ENCODE data around the gene RBM26. TPM values are rescaled to one million over a fixed set of nuclear protein-coding genes. Genes with fewer than 3 reads are reported as not detected.

The RBM26 gene
- total and polyA plus RNA-seq, 4 donors: 6.4 to 18.4 (median 12.3) TPM

- no peak for TF ChIP-seq FOXA1 (IDR thresholded peaks at IDR 0.05)
Measured at GRCh38 chr13:79393564-79394249, 12.3 kb downstream of the RBM26 start (continued).

- 81% methylated on average over 6 of the region's 6 CpGs for WGBS
- no peak overlapping the region for H3K27ac ChIP-seq (ENCODE audit: low read depth in 1 of 2, low read length in 2 of 2)
- no peak for DNase-seq (ENCODE audit: low spot score)
- H3K9me3 ChIP-seq (ENCODE audit: control insufficient read depth in 4 of 4, low read length in 3 of 4): peaks cover 0 to 2% (median under 1%) of the 10 kb centered on the region in 4 donors
- no peak for TF ChIP-seq TAF1 (conservative IDR thresholded peaks at IDR 0.05)
- TF ChIP-seq FOXA1 (IDR thresholded peaks at IDR 0.05): no peak
- no peak for TF ChIP-seq RAD21 (IDR thresholded peaks at IDR 0.05)
- TF ChIP-seq GABPA (IDR thresholded peaks at IDR 0.05 in 1 of 2, conservative IDR thresholded peaks at IDR 0.05 in 1 of 2): no peak
- TF ChIP-seq REST (IDR thresholded peaks at IDR 0.05): no peak
- no peak for TF ChIP-seq HNF4A (conservative IDR thresholded peaks at IDR 0.05)
- no peak for TF ChIP-seq HNF4G (IDR thresholded peaks at IDR 0.05)
- no peak for TF ChIP-seq CTCF (IDR thresholded peaks at IDR 0.05; ENCODE audit: low read depth, low read length, missing input control)
- no peak for TF ChIP-seq MAX (IDR thresholded peaks at IDR 0.05)
- no peak overlapping the region for H3K4me3 ChIP-seq (ENCODE audit: low read depth in 1 of 3, low read length in 3 of 3)
- no peak overlapping the region for H3K9ac ChIP-seq (ENCODE audit: low read depth in 1 of 2, low read length in 2 of 2)
- no peaks in the 10 kb centered on the region for H3K27me3 ChIP-seq (ENCODE audit: control insufficient read depth in 4 of 4, insufficient read depth in 4 of 4, low read length in 3 of 4)
- H3K4me1 ChIP-seq (ENCODE audit: control insufficient read depth in 4 of 4, insufficient read depth in 4 of 4, low read length in 3 of 4): peaks cover 2 to 16% (median 8%) of the 10 kb centered on the region in 4 donors
- peaks cover 0 to 2% (median 2%) of the 10 kb centered on the region in 4 donors for H3K36me3 ChIP-seq (ENCODE audit: control insufficient read depth in 4 of 4, insufficient read depth in 3 of 4, low read depth in 1 of 4, low read length in 3 of 4)
Measured at GRCh38 chr13:79392882-79393563, 13.0 kb downstream of the RBM26 start.

GRCh38 chr13:79389026-79389425 is 17.0 kb downstream of the RBM26 start:
- no peaks in the 10 kb centered on the region for H3K36me3 ChIP-seq (ENCODE audit: control insufficient read depth in 4 of 4, insufficient read depth in 3 of 4, low read depth in 1 of 4, low read length in 3 of 4)
- H3K27ac ChIP-seq (ENCODE audit: low read depth in 1 of 2, low read length in 2 of 2): no peak overlapping the region
- TF ChIP-seq MAX (IDR thresholded peaks at IDR 0.05): no peak
- TF ChIP-seq NR2F2 (IDR thresholded peaks at IDR 0.05): no peak
- no peak for TF ChIP-seq ZBTB33 (IDR thresholded peaks at IDR 0.05)
- TF ChIP-seq HNF4A (conservative IDR thresholded peaks at IDR 0.05): no peak
- TF ChIP-seq RXRA (IDR thresholded peaks at IDR 0.05): no peak
- no peak for TF ChIP-seq RAD21 (IDR thresholded peaks at IDR 0.05)
- TF ChIP-seq FOXA2 (IDR thresholded peaks at IDR 0.05): no peak
- TF ChIP-seq REST (IDR thresholded peaks at IDR 0.05): no peak
- TF ChIP-seq YY1 (IDR thresholded peaks at IDR 0.05): no peak
- no peak overlapping the region for H3K4me3 ChIP-seq (ENCODE audit: low read depth in 1 of 3, low read length in 3 of 3)
- 87% methylated on average over 1 of the region's 1 CpG for WGBS
- H3K27me3 ChIP-seq (ENCODE audit: control insufficient read depth in 4 of 4, insufficient read depth in 4 of 4, low read length in 3 of 4): no peaks in the 10 kb centered on the region
- H3K9ac ChIP-seq (ENCODE audit: low read depth in 1 of 2, low read length in 2 of 2): no peak overlapping the region
- no peak for DNase-seq (ENCODE audit: low spot score)
- H3K9me3 ChIP-seq (ENCODE audit: control insufficient read depth in 4 of 4, low read length in 3 of 4): no peaks in the 10 kb centered on the region
- H3K4me1 ChIP-seq (ENCODE audit: control insufficient read depth in 4 of 4, insufficient read depth in 4 of 4, low read length in 3 of 4): peaks cover 7 to 13% (median 8%) of the 10 kb centered on the region in 4 donors
